ENCODE data around the gene GABPA.

The GABPA gene

DNA sequence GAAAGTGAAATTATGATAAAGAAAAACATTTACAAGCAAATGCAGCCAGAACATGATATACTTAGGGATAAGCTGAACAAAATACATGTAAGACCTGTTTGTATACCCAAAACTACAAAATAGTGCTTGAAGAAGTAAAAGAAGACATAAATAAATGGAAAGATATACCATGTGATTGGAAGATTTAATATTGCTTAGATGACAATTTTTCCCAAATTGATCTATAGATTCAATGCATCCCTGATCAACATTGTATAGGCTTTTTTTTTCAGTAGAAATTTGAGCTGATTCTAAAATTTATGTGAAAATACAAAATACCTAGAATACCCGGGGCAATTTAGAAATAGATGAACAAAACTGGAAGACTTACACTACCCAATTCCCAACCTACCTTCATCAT lies 76.4 kb downstream of the GABPA start:
- no peak for DNase-seq (ENCODE audit: low spot score)

- DNase-seq (ENCODE audit: low spot score) = no peak
Observed at GRCh38 chr21:25813917-25814316, 79.1 kb downstream of the GABPA start.

DNA sequence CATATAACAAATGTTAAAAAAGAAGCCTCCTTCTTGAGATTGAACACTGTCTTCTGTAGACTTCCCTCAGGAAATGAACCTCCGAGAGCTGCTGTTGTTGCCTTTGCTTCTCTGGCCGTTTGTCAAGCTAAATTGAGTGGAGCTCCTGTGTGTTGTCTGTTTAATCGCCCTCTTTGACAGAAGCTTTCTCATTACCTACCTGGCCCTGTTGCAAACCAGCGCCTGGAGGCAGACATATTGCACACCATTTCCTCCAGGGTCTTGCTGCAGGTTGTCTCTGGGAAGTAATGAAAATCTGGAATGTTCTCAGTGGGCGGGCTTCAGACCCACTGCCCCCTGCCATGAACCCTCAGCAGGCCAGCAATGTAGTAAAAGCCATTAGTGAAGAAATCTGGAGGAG lies 83.3 kb downstream of the GABPA start:
- no peak for DNase-seq (ENCODE audit: low spot score)

- DNase-seq (ENCODE audit: low spot score) = no peak
Observed at GRCh38 chr21:25818551-25818950, 83.8 kb downstream of the GABPA start.
